Kasumi-1 (cell line): ENCODE data around the gene EML2.
"Not testable (repeated sequence)": the region's sequence is repeated elsewhere in the genome, so short reads cannot be mapped to it uniquely, and the experiment has no call there.

Experiments used
- DNase-seq, 2 experiments: peaks; one replicate each; lab custom pipeline; 2025; lab: John Stamatoyannopoulos, UW

EML2 gene

DNA sequence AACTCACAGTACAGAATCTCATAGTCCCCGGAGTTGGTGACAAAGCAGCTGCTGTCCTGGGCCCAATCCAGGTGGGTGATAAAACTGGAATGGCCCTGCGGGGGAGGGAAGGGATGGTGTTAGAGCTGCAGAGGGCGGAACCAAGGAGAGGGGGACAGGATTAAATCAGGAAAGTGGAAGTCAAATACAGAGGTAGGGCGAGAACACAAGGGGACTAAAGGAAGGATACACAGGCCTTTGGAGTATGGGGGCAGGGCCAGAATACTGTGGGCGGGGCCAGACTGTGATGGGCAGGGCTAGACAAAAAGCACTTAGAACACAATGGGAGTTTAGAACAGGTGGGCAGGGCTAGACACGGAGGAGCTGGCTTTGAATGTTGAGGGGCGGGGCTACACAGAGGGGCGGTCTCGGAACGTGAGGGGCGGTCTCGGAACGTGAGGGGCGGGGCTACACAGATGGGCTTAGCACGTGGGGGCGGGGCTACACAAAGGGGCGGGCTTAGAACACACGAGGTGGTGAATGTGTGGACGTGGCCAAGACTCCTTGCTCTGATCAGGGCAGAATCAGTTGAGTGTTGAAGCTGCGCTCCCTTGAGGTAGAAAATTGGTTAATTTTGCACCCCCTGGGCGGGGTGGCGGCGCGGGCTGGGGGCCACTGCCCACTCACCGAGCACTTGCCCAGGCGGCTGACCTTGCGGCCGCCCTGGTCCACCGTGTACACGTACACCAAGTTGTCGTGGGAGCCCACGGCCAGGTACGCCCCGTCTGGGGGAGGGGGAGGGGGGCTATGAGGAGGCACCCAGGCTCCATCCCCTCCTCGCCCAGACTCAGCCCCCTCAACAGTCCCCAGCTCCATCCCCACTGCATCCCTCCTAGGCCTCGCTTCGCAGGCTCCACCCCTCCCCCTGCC, 23.1 kb downstream of the EML2 start:
- DNase-seq = peak; percentile 89 to 94

DNA sequence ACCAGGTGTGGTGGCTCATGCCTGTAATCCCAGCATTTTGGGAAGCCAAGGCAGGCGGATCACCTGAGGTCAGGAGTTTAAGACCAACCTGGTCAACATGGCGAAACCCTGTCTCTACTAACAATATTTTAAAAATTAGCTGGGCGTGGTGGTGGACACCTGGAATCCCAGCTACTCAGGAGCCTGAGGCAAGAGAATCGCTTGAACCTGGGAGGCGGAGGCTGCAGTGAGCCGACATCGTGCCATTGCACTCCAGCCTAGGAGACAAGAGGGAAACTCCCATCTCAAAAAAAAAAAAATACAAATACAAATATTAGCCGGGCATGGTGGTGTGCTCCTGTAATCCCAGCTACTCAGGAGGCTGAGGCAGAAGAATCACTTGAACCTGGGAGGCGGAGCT, 24.1 kb downstream of the EML2 start:
- DNase-seq = not testable (repeated sequence)

DNA sequence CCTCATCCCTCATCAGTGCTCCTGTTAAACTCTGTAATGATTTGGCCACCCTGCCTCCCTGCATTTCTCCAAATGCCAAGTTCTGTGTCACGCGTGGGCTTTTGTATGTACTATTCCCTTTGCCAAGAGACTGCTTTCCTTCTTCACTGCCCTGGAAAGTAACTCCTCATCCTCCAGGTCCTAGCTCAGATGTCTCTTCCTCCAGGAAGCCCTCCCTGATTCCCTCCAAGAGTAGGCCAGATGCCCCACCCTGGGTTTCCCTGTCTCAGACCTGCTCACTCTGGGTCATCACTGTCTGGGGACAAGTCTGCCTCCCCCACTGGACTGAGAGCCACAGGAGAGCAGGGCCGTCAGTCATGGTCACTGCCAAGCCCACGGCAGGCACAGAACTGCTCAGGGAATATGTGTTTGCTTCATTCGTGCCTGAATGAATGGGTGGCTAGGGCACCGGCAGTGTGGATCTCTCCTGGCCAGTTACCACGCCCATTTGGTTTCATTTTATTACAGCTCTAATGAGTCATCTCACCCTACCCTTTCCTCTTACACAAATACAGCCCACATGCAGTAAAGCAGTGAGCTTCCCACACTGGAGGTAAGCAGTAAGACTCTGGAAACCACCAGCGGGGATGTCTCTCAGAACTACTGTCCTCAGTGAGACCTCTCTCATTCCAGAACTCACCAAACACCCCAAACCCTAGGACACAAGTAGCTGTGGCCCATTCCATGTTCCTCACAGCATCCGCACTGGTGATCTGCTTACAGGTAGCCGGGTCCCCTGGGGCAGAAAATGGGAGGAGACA, 25.1 kb downstream of the EML2 start:
- DNase-seq = peak; percentile 55 to 71

DNA sequence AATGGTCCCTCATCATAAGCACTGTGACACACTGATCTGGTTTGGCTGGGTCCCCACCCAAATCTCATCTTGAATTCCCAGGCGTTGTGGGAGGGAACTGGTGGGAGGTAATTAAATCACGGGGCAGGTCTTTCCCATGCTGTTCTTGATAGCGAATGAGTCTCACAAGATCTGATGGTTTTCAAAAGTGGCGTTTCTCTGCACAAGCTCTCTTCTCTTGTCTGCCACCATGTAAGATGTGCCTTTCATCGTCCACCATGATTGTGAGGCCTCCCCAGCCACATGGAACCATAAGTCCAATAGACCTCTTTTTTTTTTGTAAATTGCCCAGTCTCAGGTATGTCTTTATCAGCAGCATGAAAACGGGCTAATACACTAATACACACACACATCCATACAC, 30.2 kb downstream of the EML2 start:
- DNase-seq = no peak

DNA sequence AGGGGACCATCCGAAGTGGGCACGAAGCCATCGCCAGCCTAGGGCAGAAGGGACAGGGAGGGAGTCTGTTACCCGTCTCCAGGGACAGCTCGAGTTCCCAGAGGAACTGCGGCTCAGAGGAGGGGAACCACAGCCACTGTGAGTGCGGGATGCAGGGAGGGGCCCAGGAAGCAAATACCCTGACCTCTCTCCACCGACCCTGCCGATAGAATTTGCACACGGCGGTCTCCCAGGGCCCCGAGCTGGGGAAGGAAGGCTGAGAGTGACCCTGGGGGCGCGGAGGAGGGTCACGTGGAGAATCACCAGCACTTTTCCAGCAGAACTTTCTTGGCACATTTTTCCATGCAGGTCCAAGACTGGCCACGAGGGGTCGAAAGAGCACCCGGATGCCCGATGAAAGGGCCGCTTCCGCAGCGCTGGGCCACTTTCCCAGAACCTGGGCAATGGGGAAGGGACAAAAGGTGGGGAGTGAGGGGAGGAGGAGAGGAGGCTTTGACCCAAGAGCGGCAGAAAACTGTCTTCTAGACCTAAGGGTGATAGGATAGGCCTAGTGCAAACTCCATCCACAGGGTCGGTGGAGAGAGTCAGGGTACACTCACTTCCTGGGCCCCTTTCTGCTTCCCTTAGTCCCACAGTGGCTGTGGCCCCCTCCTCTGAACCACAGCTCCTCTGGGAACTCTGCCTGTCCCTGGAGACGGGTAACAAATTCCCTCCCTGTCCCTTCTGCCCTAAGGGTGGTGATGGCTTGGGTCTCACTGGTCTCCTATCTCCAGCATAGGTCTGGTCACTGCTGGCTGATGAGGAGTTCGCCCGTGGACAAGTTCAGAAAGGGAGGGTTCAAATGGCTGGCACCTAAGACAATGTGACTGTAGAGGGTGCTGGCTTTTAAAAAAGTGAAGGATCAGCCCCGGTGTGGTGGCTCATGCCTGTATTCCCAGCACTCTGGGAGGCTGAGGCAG, 31.8 kb downstream of the EML2 start:
- peak; percentile 22 to 28 for DNase-seq

DNA sequence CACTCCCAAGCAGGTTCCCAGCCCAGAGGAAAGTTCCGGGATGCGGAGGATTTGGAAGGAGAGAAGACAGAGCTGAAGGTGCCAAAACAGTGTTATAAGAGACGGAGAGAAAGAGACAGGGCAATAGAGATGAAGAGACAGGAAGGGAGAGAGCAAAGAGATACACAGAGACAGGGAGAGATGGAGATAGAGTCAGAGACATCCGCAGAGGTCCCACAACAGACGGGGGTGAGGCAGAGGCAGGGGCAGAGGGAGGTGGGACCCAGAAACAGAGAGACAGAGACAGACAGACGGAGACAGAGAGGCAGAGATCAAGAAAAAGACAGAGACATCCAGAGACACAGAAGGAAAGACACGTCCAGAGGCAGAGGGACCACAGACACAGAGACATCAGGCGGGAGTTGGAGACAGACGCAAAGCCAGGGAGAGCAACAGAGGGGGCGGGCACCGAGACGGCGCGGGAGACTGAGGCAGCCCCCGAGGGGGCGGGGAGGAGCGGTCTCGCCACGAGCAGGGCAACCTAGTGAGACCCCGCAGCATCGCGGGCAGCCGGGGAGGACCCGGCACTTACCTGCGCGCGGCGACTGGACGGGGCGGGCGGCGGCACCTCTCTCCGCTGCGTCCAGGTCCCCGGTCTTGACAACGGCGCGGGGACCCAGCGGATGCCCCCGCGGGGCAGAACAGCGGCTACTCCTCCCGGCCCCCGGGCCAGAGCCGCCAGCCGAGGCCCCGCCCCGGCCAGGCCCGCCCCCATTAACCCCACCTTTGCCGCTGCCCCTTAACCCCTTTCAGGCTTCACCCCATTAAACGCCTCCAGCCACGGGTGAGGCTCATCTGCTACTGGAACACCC, 37.4 kb downstream of the EML2 start, which contains the start of gene GPR4:
Gene GPR4, minus strand, starts transcription at position 689 of the 851 bp plus-strand sequence. CDS start 10,346 bp downstream, outside the sequence.
- DNase-seq = no peak

DNA sequence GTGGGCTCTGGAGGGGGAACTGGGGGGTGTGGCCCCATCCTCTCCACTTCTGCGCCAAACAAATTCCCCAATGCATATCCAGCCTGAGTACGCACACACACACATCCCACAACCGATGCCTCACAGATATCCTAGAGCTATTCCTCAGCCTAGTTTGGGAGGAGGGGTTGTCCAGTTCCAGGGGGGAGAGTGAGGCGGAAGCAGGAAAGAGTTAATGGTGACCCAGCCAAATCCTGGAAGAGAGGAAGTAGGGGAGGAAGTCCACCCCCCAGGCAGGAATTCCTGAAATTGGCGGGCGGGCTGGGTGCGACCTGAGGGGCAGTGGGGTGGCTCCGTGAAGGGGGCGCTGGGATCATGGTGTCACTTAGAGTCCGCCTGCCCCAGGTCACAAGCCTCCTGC, 38.1 kb downstream of the EML2 start:
- DNase-seq = no peak

DNA sequence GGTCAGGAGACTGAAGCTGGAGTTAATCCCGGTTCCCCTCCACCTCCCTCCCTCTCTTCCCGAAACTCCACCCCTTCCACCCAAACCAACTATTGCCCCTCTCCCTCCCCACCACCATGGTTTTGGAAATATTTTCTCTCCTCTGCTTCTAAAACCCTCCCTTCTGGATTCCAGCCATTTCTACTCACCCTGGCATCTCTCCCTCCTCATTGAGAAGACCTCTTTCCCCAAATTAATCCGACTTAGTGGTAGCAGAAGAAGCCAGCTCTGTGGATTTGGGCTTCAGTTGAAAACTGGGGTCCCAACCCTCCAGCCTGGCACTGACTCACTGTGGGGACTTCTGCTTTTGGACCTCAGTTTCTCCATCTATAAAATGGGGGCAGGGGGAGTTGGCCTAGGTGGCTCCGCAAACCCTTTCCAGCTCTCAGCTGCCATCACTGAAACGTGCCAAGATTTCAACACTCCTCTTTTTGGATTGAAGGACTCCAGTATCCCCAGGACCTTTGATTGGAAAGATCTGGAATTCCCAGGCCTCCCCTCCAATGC, 38.8 kb downstream of the EML2 start:
- no peak for DNase-seq

DNA sequence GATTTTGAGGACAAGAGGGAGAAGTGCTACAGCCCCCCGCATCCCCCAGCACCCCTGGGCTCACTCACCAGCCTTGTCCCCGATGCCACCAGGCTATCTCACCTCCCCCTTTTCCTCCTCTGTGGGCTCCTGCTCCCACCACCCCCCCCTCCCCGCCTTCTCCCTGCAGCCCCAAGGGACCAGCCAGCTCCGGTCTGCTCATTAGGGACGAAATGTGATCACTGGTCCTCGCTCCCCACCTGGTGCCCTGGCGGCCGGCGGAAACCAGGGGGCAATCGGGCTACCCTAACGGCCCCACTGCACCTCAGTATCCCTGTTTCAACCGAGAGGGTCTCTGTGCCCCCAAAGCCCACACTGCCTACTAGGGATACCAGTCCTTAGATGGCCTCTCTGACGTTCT, 39.9 kb downstream of the EML2 start:
- DNase-seq = no peak

DNA sequence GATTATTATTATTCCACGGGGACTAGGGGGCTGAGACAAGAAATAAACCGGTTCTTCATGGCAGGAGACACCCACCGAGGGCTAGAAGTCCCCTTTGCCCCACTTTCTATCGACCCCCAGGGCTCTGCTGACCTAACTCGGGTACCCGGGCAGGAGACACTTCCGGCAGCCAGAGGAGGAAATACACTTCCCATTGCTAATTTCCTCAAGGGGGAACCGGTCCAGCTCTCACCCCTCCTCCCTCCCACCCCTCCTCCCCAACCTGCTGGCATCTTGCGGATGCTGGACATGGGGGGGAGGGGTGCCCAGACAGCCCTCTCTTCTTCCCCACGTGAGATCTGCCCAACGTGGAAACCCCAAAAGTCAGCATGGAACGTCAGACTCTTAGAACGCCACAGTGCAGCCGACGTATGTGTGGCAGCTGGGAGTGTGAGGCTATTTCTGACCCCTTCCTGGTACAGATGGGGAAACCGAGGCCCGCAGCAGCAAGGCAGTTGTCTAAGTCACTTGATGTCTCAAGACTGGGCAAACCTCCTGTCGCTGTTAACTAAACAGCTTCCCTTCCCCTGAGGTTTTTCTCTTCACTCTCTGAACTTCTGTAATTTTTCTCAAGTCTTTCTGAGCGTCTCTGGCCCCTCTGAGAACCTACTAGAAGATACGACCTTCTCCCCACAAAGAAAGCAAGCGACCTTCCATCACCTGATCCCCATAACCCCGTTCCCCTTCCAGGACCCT, 40.8 kb downstream of the EML2 start:
- DNase-seq = peak; percentile 29 to 32

DNA sequence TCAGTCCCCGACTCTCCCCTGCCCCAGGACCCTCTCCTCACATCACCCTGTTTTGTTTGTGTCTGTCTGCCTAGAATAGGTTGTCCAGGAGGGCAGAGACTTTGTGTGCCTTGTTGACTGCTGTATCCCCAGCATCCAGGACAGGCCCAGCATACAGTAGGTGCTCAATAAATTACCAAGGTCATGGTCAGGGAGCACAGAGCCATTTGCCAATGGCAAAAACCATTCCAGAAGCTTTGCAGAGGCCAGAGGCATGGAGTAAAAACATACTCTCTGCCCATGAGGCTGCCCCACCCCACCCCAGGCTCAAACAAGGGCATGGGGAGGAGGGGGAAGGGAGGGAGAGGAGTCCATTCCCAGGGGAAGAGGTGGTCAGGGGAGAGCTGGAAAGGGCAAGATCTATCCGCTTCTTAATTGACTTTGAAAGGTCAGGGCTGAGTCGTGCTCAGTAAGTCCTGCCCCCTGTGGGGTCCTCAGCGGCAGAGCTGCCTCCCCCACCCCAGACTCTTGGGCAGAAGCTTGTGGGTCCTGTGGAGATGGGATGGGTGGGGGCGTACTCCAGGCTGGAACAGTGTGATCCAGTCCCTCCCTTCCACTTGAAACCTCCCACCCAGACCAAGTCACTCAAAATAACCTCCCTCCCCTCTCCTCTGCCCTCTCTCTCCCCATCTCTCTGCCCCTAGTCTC, 41.6 kb downstream of the EML2 start:
- no peak for DNase-seq

DNA sequence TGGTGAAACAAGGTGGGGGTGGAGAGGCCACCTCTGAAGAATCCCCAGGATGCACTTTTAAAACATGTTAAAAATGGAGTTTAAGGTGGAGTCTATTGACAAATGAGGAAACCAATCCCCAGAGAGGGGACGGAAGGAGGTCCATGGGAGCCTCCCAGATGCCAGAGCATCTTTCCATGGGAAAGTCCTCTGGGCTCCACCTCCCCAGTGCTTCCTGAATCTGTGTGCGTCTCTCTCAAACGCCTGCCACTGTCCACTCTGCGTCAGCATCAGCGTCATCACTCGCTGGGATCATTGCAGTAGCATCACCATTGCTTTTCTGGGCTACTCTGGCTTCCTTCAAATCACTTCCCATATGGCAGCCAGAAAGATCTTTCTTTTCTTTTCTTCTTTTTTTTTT, 43.4 kb downstream of the EML2 start:
- no peak for DNase-seq

DNA sequence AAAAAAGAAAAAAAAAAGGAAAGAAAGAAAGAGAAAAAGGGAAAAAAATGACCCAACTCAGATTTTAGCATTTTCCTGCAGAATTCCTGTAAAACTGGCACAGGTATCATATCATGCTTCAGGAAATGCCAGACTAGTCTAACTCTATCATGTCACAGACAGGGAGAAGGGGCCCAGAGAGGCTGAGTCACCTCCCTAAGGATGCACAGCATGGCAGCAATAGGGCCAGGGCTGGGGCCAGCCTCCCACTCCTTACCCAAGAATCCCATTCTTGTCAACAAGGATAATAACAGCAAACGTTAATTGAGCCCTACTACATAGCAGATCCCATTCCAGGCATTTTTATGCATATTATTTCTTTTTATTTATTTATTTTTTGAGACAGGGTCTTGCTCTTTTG, 45.7 kb downstream of the EML2 start:
- DNase-seq = no peak

DNA sequence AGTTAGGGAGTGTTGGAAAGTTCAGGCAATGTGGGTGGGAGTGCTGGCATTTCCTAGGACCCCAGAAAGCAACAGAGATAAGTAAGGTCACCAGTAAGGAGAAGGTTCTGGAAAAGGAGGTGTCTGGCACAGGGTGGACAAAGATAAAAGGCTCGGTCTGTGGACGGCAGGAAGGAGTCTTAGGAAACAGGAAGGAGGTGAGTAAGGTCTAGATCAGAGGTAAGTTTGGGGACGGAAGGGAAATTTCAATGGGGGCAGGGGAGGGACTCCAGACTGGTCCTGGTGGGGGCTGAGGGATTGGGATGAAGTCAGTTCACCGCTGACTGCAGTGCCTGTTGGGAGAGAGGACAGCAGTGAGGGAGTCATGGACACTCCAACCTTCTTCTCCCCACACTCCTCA, 46.8 kb downstream of the EML2 start:
- no peak for DNase-seq

DNA sequence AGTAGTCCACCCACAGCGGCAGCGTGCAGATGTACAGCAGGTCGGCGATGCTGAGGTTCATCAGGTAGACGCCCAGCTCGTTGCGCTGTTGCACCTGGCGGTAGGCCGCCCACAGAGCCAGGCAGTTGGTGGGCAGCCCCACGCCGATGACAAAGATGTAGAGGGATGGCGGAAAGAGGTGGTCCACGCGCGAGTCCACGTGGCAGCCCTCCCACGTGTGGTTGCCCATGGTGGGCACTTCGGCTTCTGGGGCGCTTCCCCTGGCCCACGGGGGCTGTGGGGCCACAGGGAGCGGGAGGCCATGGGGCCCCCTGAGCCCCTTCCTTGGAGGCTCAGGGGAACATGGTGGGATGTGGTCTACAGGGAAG, 47.6 kb downstream of the EML2 start:
- DNase-seq = no peak

DNA sequence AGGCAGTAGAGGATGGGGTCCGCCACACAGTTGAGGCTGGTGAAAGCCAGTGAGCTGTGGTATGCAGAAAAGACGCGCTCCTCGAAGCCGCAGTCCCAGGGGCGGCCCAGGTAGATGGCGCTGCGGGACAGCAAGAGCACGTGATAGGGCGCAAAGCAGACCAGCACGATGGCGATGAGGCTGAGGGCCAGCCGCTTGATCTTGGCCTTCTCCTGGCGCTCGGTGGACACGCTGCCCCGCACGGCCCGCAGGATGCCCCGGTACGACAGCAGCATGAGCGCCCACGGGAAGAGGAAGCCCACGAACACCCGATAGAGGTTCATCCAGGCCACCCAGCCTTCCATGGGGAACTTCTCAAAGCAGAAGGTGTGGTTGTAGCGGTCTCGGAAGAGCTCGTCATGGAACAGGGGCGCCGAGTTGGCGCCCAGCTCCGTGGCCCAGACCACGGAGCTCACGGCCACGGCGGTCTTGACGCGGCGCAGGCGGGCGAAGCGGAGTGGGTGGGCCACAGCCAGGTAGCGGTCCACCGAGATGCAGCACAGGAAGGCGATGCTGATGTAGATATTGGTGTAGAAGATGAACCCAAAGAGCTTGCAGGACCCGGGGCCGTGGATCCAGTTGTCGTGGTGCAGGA, 48.1 kb downstream of the EML2 start:
- DNase-seq = peak; percentile 6 to 21

DNA sequence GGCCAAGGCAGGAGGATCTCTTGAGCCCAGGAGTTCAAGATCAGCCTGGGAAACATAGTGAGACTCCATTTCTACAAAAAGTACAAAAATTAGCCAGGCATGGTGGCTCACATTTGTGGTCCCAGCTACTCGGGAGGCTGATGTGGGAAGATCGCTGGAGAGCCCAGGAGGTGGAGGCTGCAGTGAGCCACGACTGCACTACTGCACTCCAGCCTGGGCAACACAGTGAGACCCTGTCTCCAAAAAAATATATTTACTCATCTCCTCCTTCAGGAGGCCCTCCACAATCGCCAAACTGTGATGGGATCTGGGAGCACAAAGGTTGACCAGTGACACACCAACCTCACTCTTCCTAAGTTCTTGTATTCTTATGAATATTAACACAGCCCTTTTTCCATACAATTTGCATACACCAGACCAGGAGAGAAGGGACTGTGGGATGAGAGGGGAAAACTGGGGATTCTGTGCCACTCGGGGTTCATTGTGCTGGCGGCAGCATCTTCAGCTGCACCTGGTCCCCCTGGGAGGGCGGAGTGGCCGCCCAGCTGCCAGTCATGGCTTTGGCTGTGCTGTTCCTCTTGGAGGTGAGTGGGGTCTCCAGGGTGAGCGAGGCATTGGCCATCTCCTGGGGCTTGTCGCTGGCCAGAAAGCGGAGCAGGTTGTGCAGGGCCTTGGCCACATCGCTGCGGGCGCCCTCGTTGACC, 48.7 kb downstream of the EML2 start:
- DNase-seq = no peak

DNA sequence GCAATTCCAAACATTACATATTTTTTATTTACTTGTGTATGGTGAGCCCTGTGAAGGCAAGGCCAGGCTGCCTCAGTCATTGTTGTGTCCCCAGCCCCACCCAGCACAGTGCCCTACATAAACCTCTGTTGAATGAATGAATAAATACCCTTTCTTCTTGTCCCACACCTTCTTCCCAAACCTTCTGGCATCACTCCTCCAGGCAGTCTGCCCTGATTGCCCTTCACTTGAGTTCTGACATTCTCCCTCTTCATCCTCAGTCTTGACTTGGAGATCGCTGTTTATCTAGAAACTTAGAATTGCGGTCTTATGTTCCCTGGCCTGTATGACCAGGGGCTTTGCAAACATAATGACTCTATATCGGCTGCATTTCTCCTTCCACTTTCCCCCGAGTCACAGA, 49.4 kb downstream of the EML2 start:
- no peak for DNase-seq
